HG02610 (cell line): ENCODE results near the gene PCSK6.

Experiments used
- ATAC-seq: cut with Tn5 transposase; IDR thresholded peaks from one replicate; pipeline ENCODE4 v1.9.1; 2021; ENCODE audit warnings: mild to moderate bottlenecking, moderate library complexity; ENCODE audit not compliant: unreplicated experiment

The PCSK6 gene

GRCh38 chr15:101448336-101448735, 41.2 kb downstream of the PCSK6 start:
- ATAC-seq = no peak

- ATAC-seq = no peak
Measured at GRCh38 chr15:101447561-101448071, 41.9 kb downstream of the PCSK6 start.

GRCh38 chr15:101447168-101447533, 42.4 kb downstream of the PCSK6 start:
- no peak for ATAC-seq

GRCh38 chr15:101446518-101447167, 42.9 kb downstream of the PCSK6 start:
- no peak for ATAC-seq

- no peak for ATAC-seq
Measured at GRCh38 chr15:101445562-101446517, 43.7 kb downstream of the PCSK6 start.

- ATAC-seq = no peak
Measured at GRCh38 chr15:101444807-101445508, 44.5 kb downstream of the PCSK6 start.

- ATAC-seq = no peak
Measured at GRCh38 chr15:101444015-101444414, 45.5 kb downstream of the PCSK6 start.

- no peak for ATAC-seq
Measured at GRCh38 chr15:101442272-101442671, 47.2 kb downstream of the PCSK6 start.

- ATAC-seq = no peak
Measured at GRCh38 chr15:101441696-101442095, 47.8 kb downstream of the PCSK6 start.

GRCh38 chr15:101440846-101441590, 48.5 kb downstream of the PCSK6 start:
- ATAC-seq = no peak

GRCh38 chr15:101439920-101440319, 49.6 kb downstream of the PCSK6 start:
- ATAC-seq = no peak

- ATAC-seq = no peak
Measured at GRCh38 chr15:101439285-101439919, 50.1 kb downstream of the PCSK6 start.

- no peak for ATAC-seq
Measured at GRCh38 chr15:101438482-101439284, 50.8 kb downstream of the PCSK6 start.

GRCh38 chr15:101437618-101438481, 51.7 kb downstream of the PCSK6 start:
- ATAC-seq = no peak

GRCh38 chr15:101437209-101437608, 52.3 kb downstream of the PCSK6 start:
- ATAC-seq = no peak

- no peak for ATAC-seq
Measured at GRCh38 chr15:101436526-101436925, 53.0 kb downstream of the PCSK6 start.

GRCh38 chr15:101435761-101436160, 53.7 kb downstream of the PCSK6 start:
- no peak for ATAC-seq
